ENCODE results near the gene FANCG.

Gene FANCG

GRCh38 chr9:35060548-35061207 is 19.1 kb downstream of the FANCG start:
- DNase-seq: no peak

- no peak for DNase-seq
These were observed 20.3 kb downstream of the FANCG start for GRCh38 chr9:35059438-35059837.

- DNase-seq: no peak
These were observed 22.5 kb downstream of the FANCG start for GRCh38 chr9:35057271-35057620.

GRCh38 chr9:35056571-35057270 is 23.0 kb downstream of the FANCG start:
- no peak for DNase-seq

- no peak for DNase-seq
These were observed 24.7 kb downstream of the FANCG start for GRCh38 chr9:35054871-35055644.

- DNase-seq: no peak
These were observed 25.4 kb downstream of the FANCG start for GRCh38 chr9:35054185-35054835.

GRCh38 chr9:35051069-35051967 is 28.4 kb downstream of the FANCG start:
- peak; percentile 2 to 50 (median 24) for DNase-seq

GRCh38 chr9:35048511-35048910 is 31.2 kb downstream of the FANCG start:
- no peak for DNase-seq

GRCh38 chr9:35044071-35044470 is 35.7 kb downstream of the FANCG start:
- no peak for DNase-seq

GRCh38 chr9:35042891-35043545 is 36.7 kb downstream of the FANCG start:
- DNase-seq: no peak

GRCh38 chr9:35042081-35042604 is 37.6 kb downstream of the FANCG start:
- no peak for DNase-seq

- peak; percentile 8 to 44 (median 16) for DNase-seq
These were observed 43.7 kb downstream of the FANCG start for GRCh38 chr9:35035851-35036701.

GRCh38 chr9:35033101-35033500 is 46.6 kb downstream of the FANCG start:
- DNase-seq: no peak

- no peak for DNase-seq
These were observed 49.9 kb downstream of the FANCG start for GRCh38 chr9:35029852-35030251.

- DNase-seq: no peak
These were observed 50.5 kb downstream of the FANCG start for GRCh38 chr9:35029241-35029640.

- DNase-seq: no peak
These were observed 51.4 kb downstream of the FANCG start for GRCh38 chr9:35028341-35028740.

GRCh38 chr9:35027860-35028259 is 51.9 kb downstream of the FANCG start:
- DNase-seq: no peak

GRCh38 chr9:35027374-35027773 is 52.4 kb downstream of the FANCG start:
- no peak for DNase-seq

GRCh38 chr9:35026671-35027070 is 53.1 kb downstream of the FANCG start:
- DNase-seq: no peak

Data from stimulated activated naive CD4-positive, alpha-beta T cell (primary cell).